ENCODE data around the gene SETD9. TPM values are rescaled to one million over a fixed set of nuclear protein-coding genes. Genes with fewer than 3 reads are reported as not detected.

Gene SETD9
- polyA plus RNA-seq, 3 donors: 5.8 to 24.8 (median 7.8) TPM

DNA sequence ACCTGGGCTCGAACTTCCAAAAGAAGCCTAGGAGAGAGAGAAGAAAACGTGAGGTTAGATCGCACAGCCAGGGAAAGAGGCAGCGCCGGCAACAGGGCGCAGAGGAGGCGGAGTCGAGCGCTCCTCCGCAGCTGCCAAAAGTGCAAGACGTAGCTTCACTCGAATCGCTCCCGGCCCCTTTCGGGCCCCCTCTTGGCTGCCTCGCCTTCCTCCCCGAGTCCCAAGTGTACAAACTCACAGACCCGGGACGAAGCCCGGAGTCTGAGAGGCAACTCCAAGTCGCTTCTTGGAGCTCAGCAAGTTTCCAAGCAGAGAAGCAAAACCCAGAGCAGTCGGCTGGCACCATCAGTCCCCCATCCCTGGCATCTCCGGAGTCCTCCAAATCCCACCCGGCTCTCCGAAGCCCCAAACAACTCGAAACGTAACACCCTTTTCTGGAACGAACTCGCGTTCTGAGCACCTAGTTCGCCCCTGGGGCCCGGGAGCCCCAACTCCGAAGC is 41.3 kb downstream of the SETD9 start:
- H2AFZ ChIP-seq (ENCODE audit: insufficient read depth, low read depth, low read length, poor library complexity, severe bottlenecking): peak overlapping the region; percentile 78
- peaks cover 24% of the 10 kb centered on the region for H3K4me1 Mint-ChIP-seq
- WGBS (ENCODE audit: insufficient coverage): under 1% methylated on average over 33 of the region's 33 CpGs

DNA sequence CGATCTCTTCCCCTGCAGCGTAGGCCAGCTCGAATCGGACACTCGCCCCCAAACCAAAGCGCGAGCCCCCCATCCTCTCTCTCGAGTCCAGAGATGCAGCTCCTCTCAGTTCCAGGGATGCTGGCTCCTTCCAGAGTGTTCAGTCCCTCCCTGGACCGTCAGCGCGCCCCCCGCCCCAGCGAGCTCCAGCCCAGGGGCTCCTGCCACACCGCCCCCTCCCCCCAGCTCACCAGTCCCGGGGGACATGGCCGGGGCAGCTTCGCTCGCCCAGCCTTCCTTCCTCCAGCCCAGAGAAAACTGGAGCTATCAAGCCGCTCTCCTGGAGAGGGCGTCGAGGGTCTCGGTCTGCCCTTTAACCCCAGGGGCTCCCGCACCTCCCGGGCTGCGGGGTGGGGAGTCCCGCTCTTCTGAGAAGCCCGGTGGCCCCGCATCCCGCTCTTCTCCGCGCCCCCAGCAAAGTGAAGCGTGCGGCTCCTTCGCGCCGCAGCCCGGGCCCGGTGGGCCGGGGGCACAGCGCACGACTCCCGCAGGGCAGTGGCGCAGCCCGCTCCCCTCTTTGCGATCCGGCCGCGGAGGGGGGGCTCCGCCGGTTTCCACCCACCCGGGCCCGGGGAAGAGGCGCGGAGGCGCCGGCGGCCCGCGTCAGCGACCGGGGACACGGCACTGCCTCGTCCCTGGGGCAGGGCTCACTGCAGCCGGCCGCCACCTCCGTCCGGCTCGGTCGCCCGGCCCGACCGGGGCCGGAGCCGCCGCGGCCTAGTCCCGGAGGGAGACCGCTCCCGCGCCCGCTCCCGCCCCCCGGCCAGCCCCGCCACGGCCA is 41.9 kb downstream of the SETD9 start:
- Histone ChIP-seq H3K9me3 (replicated peaks in 1 of 2; ENCODE audit: control insufficient read depth in 1 of 2, insufficient read depth in 1 of 2, low read length in 2 of 2) (no peaks in the 10 kb centered on the region), H2AFZ (ENCODE audit: insufficient read depth, low read depth, low read length, poor library complexity, severe bottlenecking) (peak overlapping the region; percentile 78), H3K36me3 (replicated peaks in 1 of 2; ENCODE audit: control insufficient read depth in 1 of 2, insufficient read depth in 2 of 2, low read length in 2 of 2) (peaks cover 4 to 6% of the 10 kb centered on the region in 2 donors), H3K4me3 (replicated peaks in 1 of 3; ENCODE audit: low read depth in 2 of 3, low read length in 3 of 3) (peak overlapping the region; percentile 63 to 90 (median 81)), H3K9ac (ENCODE audit: insufficient read depth, low read length, poor library complexity, severe bottlenecking) (peak overlapping the region; percentile 77), H3K79me2 (ENCODE audit: insufficient read depth, low read length) (peaks cover 9% of the 10 kb centered on the region), H4K20me1 (ENCODE audit: insufficient read depth, low read length) (no peaks in the 10 kb centered on the region), H3K27me3 (ENCODE audit: control insufficient read depth in 2 of 2, insufficient read depth in 2 of 2, low read length in 2 of 2) (peaks cover 12 to 21% of the 10 kb centered on the region in 2 donors), H3K4me2 (replicated peaks; ENCODE audit: extremely low read depth, low read length, poor library complexity, severe bottlenecking) (peak overlapping the region; percentile 92), H3K4me1 (ENCODE audit: control insufficient read depth in 1 of 2, insufficient read depth in 2 of 2, low read length in 2 of 2) (peaks cover 13 to 25% of the 10 kb centered on the region in 2 donors), H3K27ac (ENCODE audit: low read depth in 1 of 2, low read length in 2 of 2) (no peak overlapping the region)
- TF ChIP-seq, protein P1, sequence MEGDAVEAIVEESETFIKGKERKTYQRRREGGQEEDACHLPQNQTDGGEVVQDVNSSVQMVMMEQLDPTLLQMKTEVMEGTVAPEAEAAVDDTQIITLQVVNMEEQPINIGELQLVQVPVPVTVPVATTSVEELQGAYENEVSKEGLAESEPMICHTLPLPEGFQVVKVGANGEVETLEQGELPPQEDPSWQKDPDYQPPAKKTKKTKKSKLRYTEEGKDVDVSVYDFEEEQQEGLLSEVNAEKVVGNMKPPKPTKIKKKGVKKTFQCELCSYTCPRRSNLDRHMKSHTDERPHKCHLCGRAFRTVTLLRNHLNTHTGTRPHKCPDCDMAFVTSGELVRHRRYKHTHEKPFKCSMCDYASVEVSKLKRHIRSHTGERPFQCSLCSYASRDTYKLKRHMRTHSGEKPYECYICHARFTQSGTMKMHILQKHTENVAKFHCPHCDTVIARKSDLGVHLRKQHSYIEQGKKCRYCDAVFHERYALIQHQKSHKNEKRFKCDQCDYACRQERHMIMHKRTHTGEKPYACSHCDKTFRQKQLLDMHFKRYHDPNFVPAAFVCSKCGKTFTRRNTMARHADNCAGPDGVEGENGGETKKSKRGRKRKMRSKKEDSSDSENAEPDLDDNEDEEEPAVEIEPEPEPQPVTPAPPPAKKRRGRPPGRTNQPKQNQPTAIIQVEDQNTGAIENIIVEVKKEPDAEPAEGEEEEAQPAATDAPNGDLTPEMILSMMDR (IDR thresholded peaks at IDR 0.05): no peak
- H3K9me3 Mint-ChIP-seq: peaks cover 0 to 2% (median 0%) of the 10 kb centered on the region in 7 donors
- DNase-seq: peak in 1 of 3 donors; percentile 5
- under 1% methylated on average over 81 of the region's 85 CpGs for WGBS (ENCODE audit: insufficient coverage)
- H3K27ac Mint-ChIP-seq: peak overlapping the region in 3 of 7 donors; percentile 74 to 83 (median 77)
- intact Hi-C loops (cut with micrococcal nuclease): loop anchor here in 1 of 2 donors (10.0 kb wide), 1 partner anchor 47 kb away; the partner anchor contains the start of gene SETD9
- H3K27me3 Mint-ChIP-seq (ENCODE audit: low read depth in 3 of 3): peaks cover 13 to 22% (median 18%) of the 10 kb centered on the region in 3 donors
- H3K4me1 Mint-ChIP-seq: peaks cover 24% of the 10 kb centered on the region
- H3K4me3 Mint-ChIP-seq: peak overlapping the region; percentile 98 to 99
- H3K36me3 Mint-ChIP-seq: peaks cover 8 to 13% of the 10 kb centered on the region in 2 donors

More for the DNA sequence above, 41.3 kb downstream of the SETD9 start:
- TF ChIP-seq, protein P1 (IDR thresholded peaks at IDR 0.05): no peak
- peak overlapping the region; percentile 77 for H3K9ac ChIP-seq (ENCODE audit: insufficient read depth, low read length, poor library complexity, severe bottlenecking)
- H3K9me3 ChIP-seq (replicated peaks in 1 of 2; ENCODE audit: control insufficient read depth in 1 of 2, insufficient read depth in 1 of 2, low read length in 2 of 2): no peaks in the 10 kb centered on the region
- peaks cover 13 to 25% of the 10 kb centered on the region in 2 donors for H3K4me1 ChIP-seq (ENCODE audit: control insufficient read depth in 1 of 2, insufficient read depth in 2 of 2, low read length in 2 of 2)
- H3K27ac ChIP-seq (ENCODE audit: low read depth in 1 of 2, low read length in 2 of 2): no peak overlapping the region
- peaks cover 9% of the 10 kb centered on the region for H3K79me2 ChIP-seq (ENCODE audit: insufficient read depth, low read length)
- peak overlapping the region; percentile 92 for H3K4me2 ChIP-seq (replicated peaks; ENCODE audit: extremely low read depth, low read length, poor library complexity, severe bottlenecking)
- peaks cover 12 to 21% of the 10 kb centered on the region in 2 donors for H3K27me3 ChIP-seq (ENCODE audit: control insufficient read depth in 2 of 2, insufficient read depth in 2 of 2, low read length in 2 of 2)
- intact Hi-C loops (cut with micrococcal nuclease): loop anchor here in 1 of 2 donors (10.0 kb wide), 1 partner anchor 46 kb away; the partner anchor contains the start of gene SETD9
- H3K4me3 Mint-ChIP-seq: peak overlapping the region; percentile 98 to 99
- H3K9me3 Mint-ChIP-seq: peaks cover 0 to 2% (median 0%) of the 10 kb centered on the region in 7 donors
- no peaks in the 10 kb centered on the region for H4K20me1 ChIP-seq (ENCODE audit: insufficient read depth, low read length)
- H3K4me3 ChIP-seq (replicated peaks in 1 of 3; ENCODE audit: low read depth in 2 of 3, low read length in 3 of 3): peak overlapping the region; percentile 63 to 90 (median 81)
- H3K27me3 Mint-ChIP-seq (ENCODE audit: low read depth in 3 of 3): peaks cover 13 to 22% (median 18%) of the 10 kb centered on the region in 3 donors
- peaks cover 5 to 13% of the 10 kb centered on the region in 2 donors for H3K36me3 ChIP-seq (replicated peaks in 1 of 2; ENCODE audit: control insufficient read depth in 1 of 2, insufficient read depth in 2 of 2, low read length in 2 of 2)
- peak overlapping the region in 4 of 7 donors; percentile 22 to 83 (median 76) for H3K27ac Mint-ChIP-seq
- peak; percentile 3 to 13 (median 13) for DNase-seq
- peaks cover 14 to 19% of the 10 kb centered on the region in 2 donors for H3K36me3 Mint-ChIP-seq

All from CD14-positive monocyte (primary cell).